HepG2 (cell line): Measurements from ENCODE around the gene GTF2IRD2. TPM values are rescaled to one million over a fixed set of nuclear protein-coding genes. Genes with fewer than 3 reads are reported as not detected.
"Not testable (repeated sequence)": the region's sequence is repeated elsewhere in the genome, so short reads cannot be mapped to it uniquely, and the experiment has no call there.

Source experiments
- ATAC-seq: fragments of 200-7000 bp; cut with Tn5 transposase; 3 replicates; pipeline ENCODE4 v1.9.1; 2020; ENCODE audit warnings: mild to moderate bottlenecking, moderate library complexity
- BruUV-seq: library from RNA; stranded (reverse); fragments of 400-500 nt; replicated peaks from 2 replicates; lab custom pipeline; 2021; lab: Mats Ljungman, UMichigan
- CTCF ChIA-PET: fragments of 300-600 bp; formaldehyde crosslinking; extraction: SDS; loops from one replicate; lab custom pipeline; 2021; ENCODE audit warnings: low total read pairs, inconsistent platforms, low intra/inter-chr PET ratio; lab: Yijun Ruan, JAX
- POLR2A ChIA-PET: fragments of 350-600 bp; sonication (Branson Sonifier 250); formaldehyde crosslinking; loops from one replicate; lab custom pipeline; 2020; ENCODE audit warnings: antibody characterized with exemption, inconsistent platforms; lab: Yijun Ruan, JAX
- DNase-seq: peaks from one replicate; pipeline ENCODE4 v3.0.0-alpha.2; 2015; ENCODE audit warnings: low spot score
- FAIRE-seq: peaks from 3 replicates; lab custom pipeline; 2011; peaks lifted over from hg19 to GRCh38; lab: Jason Lieb, UNC
- H2AFZ ChIP-seq: one replicate; pipeline ENCODE4 v1.6.1; 2011; ENCODE audit warnings: low read length, inconsistent platforms
- H3K27ac ChIP-seq: fragments of 300-600 bp; 3 replicates; pipeline ENCODE4 v1.8.0; 2011; ENCODE audit warnings: mixed run types, mild to moderate bottlenecking, mixed read lengths, low read length, inconsistent platforms; ENCODE audit not compliant: insufficient read depth; ENCODE audit errors: extremely low read length
- H3K27me3 ChIP-seq, 2 experiments: fragments of 200-600 bp in 1 of 2; 2 replicates in 1 of 2; 3 replicates in 1 of 2; pipeline versions ENCODE4 v1.6.0 to v1.8.0; 2011; ENCODE audit warnings: low read length in 2 of 2, mild to moderate bottlenecking in 2 of 2, moderate library complexity in 2 of 2, inconsistent platforms in 1 of 2; ENCODE audit not compliant: insufficient read depth in 2 of 2, control insufficient read depth in 1 of 2
- H3K36me3 ChIP-seq, 2 experiments: fragments of 200-600 bp in 1 of 2; replicated peaks in 1 of 2; 2 replicates in 1 of 2; 3 replicates in 1 of 2; pipeline versions ENCODE4 v1.5.1 to v1.8.0; 2011; ENCODE audit warnings: low read length in 2 of 2, inconsistent platforms in 1 of 2; ENCODE audit not compliant: insufficient read depth in 2 of 2, control insufficient read depth in 1 of 2
- H3K4me1 ChIP-seq: 2 replicates; pipeline ENCODE4 v1.5.1; 2012; ENCODE audit warnings: low read length, inconsistent platforms; ENCODE audit not compliant: insufficient read depth
- H3K4me2 ChIP-seq: 2 replicates; pipeline ENCODE4 v1.6.0; 2011; ENCODE audit warnings: low read depth, low read length, inconsistent platforms
- H3K4me3 ChIP-seq, 3 experiments: fragments of 200-600 bp in 1 of 3; sonication (generic), shearing (Covaris generic) in 1 of 3; replicated peaks in 1 of 3; 2 replicates each; pipeline ENCODE4 v1.5.1; 2011 to 2016; ENCODE audit warnings: low read length in 3 of 3, inconsistent platforms in 2 of 3, low read depth in 2 of 3, mild to moderate bottlenecking in 2 of 3, control low read depth in 1 of 3, mixed read lengths in 1 of 3; ENCODE audit not compliant: insufficient read depth in 1 of 3
- H3K79me2 ChIP-seq: one replicate; pipeline ENCODE4 v1.6.1; 2011; ENCODE audit warnings: low read length, inconsistent platforms; ENCODE audit not compliant: insufficient read depth
- H3K9ac ChIP-seq: 2 replicates; pipeline ENCODE4 v1.6.0; 2011; ENCODE audit warnings: mild to moderate bottlenecking, low read depth, low read length, inconsistent platforms; ENCODE audit not compliant: insufficient read depth
- H3K9me3 ChIP-seq: 2 replicates; pipeline ENCODE4 v1.5.1; 2012; ENCODE audit warnings: mild to moderate bottlenecking, low read length
- H4K20me1 ChIP-seq: 2 replicates; pipeline ENCODE4 v1.6.0; 2011; ENCODE audit warnings: inconsistent platforms, mild to moderate bottlenecking, low read length, moderate library complexity; ENCODE audit not compliant: insufficient read depth
- AGO1 ChIP-seq: fragments of 200-400 bp; formaldehyde crosslinking; IDR thresholded peaks from 2 replicates; pipeline ENCODE4 v1.6.1; 2017; ENCODE audit warnings: mild to moderate bottlenecking, low read depth, low read length, moderate library complexity; ENCODE audit not compliant: poor library complexity, severe bottlenecking
- EP300 ChIP-seq, 3 experiments: sonication (generic) in 1 of 3; formaldehyde crosslinking in 1 of 3; IDR thresholded peaks; 2 replicates each; pipeline versions ENCODE4 v1.5.1 to v1.6.1; 2011 to 2020; ENCODE audit warnings: low read depth in 2 of 3, low read length in 2 of 3, borderline replicate concordance in 1 of 3, improper control_type of control experiment in 1 of 3, mild to moderate bottlenecking in 1 of 3, missing genetic modification reagents in 1 of 3, moderate library complexity in 1 of 3
- ETV5 ChIP-seq: IDR thresholded peaks from 2 replicates; pipeline ENCODE4 v1.6.1; 2018; ENCODE audit warnings: missing biosample characterization, missing genetic modification reagents, inconsistent platforms, borderline replicate concordance
- FOXO1 ChIP-seq: sonication (generic); formaldehyde crosslinking; IDR thresholded peaks from 2 replicates; pipeline ENCODE4 v1.4.0; 2020; ENCODE audit warnings: missing genetic modification reagents
- KAT8 ChIP-seq: IDR thresholded peaks from 2 replicates; pipeline ENCODE4 v1.6.1; 2016; ENCODE audit warnings: missing genetic modification reagents, missing compliant biosample characterization
- KDM6A ChIP-seq: IDR thresholded peaks from 2 replicates; pipeline ENCODE4 v1.6.1; 2016; ENCODE audit warnings: low read depth
- NCOA2 ChIP-seq: sonication (generic); formaldehyde crosslinking; IDR thresholded peaks from 2 replicates; pipeline ENCODE4 v1.8.0; 2022; ENCODE audit warnings: inconsistent platforms
- NR2F6 ChIP-seq, 2 experiments: IDR thresholded peaks; 2 replicates each; pipeline ENCODE4 v1.6.1; 2016; ENCODE audit warnings: antibody characterized with exemption in 1 of 2, mild to moderate bottlenecking in 1 of 2
- RBFOX2 ChIP-seq: fragments of 200-400 bp; formaldehyde crosslinking; IDR thresholded peaks from 2 replicates; pipeline ENCODE4 v1.6.1; 2017; ENCODE audit warnings: low read depth, mild to moderate bottlenecking, low read length
- ZFX ChIP-seq: sonication (generic); formaldehyde crosslinking; IDR thresholded peaks from 2 replicates; pipeline ENCODE4 v1.4.0; 2020; ENCODE audit warnings: mild to moderate bottlenecking, low read depth, missing genetic modification reagents, moderate library complexity
- ZNF629 ChIP-seq: sonication (generic); formaldehyde crosslinking; conservative IDR thresholded peaks from 2 replicates; pipeline ENCODE4 v1.5.0; 2020; ENCODE audit warnings: missing genetic modification reagents
- ZNF768 ChIP-seq: sonication (generic); formaldehyde crosslinking; IDR thresholded peaks from 2 replicates; pipeline ENCODE4 v1.4.0; 2020; ENCODE audit warnings: missing genetic modification reagents
- WGBS: methylation state at CpG from one replicate; pipeline ENCODE4 v1.1.6; 2017; ENCODE audit warnings: low lambda C conversion rate; 5-methylcytosine and 5-hydroxymethylcytosine counted together
- in situ Hi-C: cut with HindIII; loops from 2 replicates; pipeline ENCODE4 v1.10.0; 2017; ENCODE audit warnings: low pct_unique_long_range_greater_than_20kb; ENCODE audit not compliant: extremely low pct_ligation_motif_present
- intact Hi-C: fragments of 100-400 bp; cut with micrococcal nuclease; formaldehyde crosslinking; loops from one replicate; pipeline ENCODE4 v1.10.0; 2022; ENCODE audit not compliant: unreplicated experiment
- polyA plus RNA-seq, 8 experiments: library from polyadenylated mRNA; depleted of rRNA in 3 of 8; stranded (reverse) in 7 of 8; unstranded in 1 of 8; fragments of >200 nt; fragmentation: Illumina TruSeq in 4 of 8; extraction: Trizol in 4 of 8; gene quantifications; 2 replicates each; pipeline versions ENCODE4 v1.2.1 to v1.2.3, GENCODE V29; 2011 to 2016; ENCODE audit warnings: low read depth in 4 of 8, missing spikeins in 1 of 8, mixed read lengths in 1 of 8; ENCODE audit not compliant: insufficient read depth in 1 of 8
- total RNA-seq, 5 experiments: library from RNA; depleted of rRNA; stranded (reverse); fragments of >200 nt; fragmentation: Illumina TruSeq; extraction: Trizol; gene quantifications; 2 replicates each; pipeline ENCODE4 v1.2.3, GENCODE V29; 2016; ENCODE audit warnings: low read depth in 1 of 5
- TF ChIP-seq, protein P1 (sequence below), 2 experiments: IDR thresholded peaks; 2 replicates each; pipeline ENCODE4 v1.6.1; 2011 to 2012; ENCODE audit warnings: low read length in 2 of 2, borderline replicate concordance in 1 of 2, low read depth in 1 of 2, mild to moderate bottlenecking in 1 of 2, moderate library complexity in 1 of 2
- TF ChIP-seq, protein P2 (sequence below): sonication (generic); IDR thresholded peaks from 2 replicates; pipeline ENCODE4 v1.6.1; 2016; ENCODE audit warnings: low read depth, borderline replicate concordance
- TF ChIP-seq, protein P3 (sequence below): sonication (generic); formaldehyde crosslinking; IDR thresholded peaks from 2 replicates; pipeline ENCODE4 v1.4.0; 2020; ENCODE audit warnings: missing genetic modification reagents, borderline replicate concordance

GTF2IRD2 gene
- total and polyA plus RNA-seq, 2 of the 13 experiments (the other 11 are each of a cell fraction or from before 2014, with no cell fraction given), result 6.5 to 11.2 TPM

DNA sequence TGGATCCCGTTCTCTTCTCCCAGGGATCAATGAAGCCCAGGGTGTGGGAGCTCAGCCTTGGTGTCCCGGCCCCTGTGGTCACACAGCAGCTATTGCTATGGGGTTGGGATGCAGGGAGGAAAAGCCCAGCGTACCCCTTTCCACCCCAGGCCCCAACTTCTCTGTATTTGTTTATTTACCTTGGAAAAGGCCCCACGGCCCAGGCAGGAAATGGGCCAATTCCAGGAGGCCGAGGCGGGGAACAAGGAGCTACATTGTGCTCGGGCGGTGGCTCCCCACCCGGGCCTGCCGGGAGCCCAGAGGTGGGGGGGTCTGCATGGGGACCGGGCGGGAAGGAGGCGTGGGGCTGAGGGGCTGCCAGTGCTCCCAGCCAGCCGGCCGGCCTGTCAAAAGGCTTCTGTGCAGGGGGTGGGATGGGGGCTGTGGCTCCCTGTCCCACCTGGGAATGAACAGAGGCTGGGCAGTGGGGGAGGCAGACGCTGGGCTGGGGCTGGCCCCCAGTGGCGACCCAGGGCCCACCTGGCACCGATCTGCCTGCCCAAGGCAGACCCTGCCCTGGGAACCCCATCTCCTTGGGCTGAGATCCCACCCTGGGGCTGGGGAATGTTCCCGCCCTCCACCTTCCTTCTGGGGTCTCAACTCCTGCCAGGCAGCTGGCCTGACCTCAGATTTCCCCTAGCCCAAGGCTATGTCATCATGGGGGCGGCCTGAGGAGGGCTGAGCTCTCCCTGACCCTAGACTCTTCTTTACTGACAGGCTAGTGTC lies 23.5 kb upstream of the GTF2IRD2 start:
- H3K27me3 ChIP-seq; H2AFZ ChIP-seq; CTCF ChIA-PET; H3K4me1 ChIP-seq; H3K9me3 ChIP-seq; H4K20me1 ChIP-seq; H3K79me2 ChIP-seq; BruUV-seq; FAIRE-seq; POLR2A ChIA-PET; H3K36me3 ChIP-seq; in situ Hi-C loops; intact Hi-C loops; TF ChIP-seq NR2F6 (IDR thresholded peaks at IDR 0.05): not testable (repeated sequence)
- Histone ChIP-seq H3K4me2 (peak overlapping the region; percentile 49), H3K9ac (peak overlapping the region; percentile 34), H3K4me3 (peak overlapping the region in 1 of 3 experiments; percentile 44; a peak in 2 of 6 replicates), H3K27ac (peak overlapping the region; percentile 48)
- DNase-seq (peak; percentile 67), ATAC-seq (peak; percentile 90)
- WGBS, result 0% methylated on average over 1 of the region's 20 CpGs
- TF ChIP-seq NCOA2 (CRISPR knock-in tag) (peak; percentile 38; the same call in 1 of the 2 replicates), AGO1 (peak; percentile 29), ZNF629 (CRISPR knock-in tag) (0 out of 2 replicates have a peak, but pooled peaks have one; percentile 33), ZNF768 (CRISPR knock-in tag) (peak; percentile 93), KAT8 (0 out of 2 replicates have a peak, but pooled peaks have one; percentile 30), EP300 (IDR thresholded peaks at IDR 0.05; ENCODE audit: low read depth in 2 of 2, low read length in 2 of 2) (peak in 1 of 2 experiments; percentile 41; a peak in 1 of 4 replicates), EP300 (CRISPR knock-in tag; IDR thresholded peaks at IDR 0.05; ENCODE audit: borderline replicate concordance) (peak; percentile 57; the same call in 1 of the 2 replicates), RBFOX2 (0 out of 2 replicates have a peak, but pooled peaks have one; percentile 24), ETV5 (CRISPR knock-in tag) (peak; percentile 71), NR2F6 (CRISPR knock-in tag; IDR thresholded peaks at IDR 0.05) (peak; percentile 40; the same call in 1 of the 2 replicates), FOXO1 (peak; percentile 54; the same call in 1 of the 2 replicates), KDM6A (CRISPR knock-in tag) (peak; percentile 23; the same call in 1 of the 2 replicates), ZFX (CRISPR knock-in tag) (peak; percentile 39; the same call in 1 of the 2 replicates)
- TF ChIP-seq, protein P1, sequence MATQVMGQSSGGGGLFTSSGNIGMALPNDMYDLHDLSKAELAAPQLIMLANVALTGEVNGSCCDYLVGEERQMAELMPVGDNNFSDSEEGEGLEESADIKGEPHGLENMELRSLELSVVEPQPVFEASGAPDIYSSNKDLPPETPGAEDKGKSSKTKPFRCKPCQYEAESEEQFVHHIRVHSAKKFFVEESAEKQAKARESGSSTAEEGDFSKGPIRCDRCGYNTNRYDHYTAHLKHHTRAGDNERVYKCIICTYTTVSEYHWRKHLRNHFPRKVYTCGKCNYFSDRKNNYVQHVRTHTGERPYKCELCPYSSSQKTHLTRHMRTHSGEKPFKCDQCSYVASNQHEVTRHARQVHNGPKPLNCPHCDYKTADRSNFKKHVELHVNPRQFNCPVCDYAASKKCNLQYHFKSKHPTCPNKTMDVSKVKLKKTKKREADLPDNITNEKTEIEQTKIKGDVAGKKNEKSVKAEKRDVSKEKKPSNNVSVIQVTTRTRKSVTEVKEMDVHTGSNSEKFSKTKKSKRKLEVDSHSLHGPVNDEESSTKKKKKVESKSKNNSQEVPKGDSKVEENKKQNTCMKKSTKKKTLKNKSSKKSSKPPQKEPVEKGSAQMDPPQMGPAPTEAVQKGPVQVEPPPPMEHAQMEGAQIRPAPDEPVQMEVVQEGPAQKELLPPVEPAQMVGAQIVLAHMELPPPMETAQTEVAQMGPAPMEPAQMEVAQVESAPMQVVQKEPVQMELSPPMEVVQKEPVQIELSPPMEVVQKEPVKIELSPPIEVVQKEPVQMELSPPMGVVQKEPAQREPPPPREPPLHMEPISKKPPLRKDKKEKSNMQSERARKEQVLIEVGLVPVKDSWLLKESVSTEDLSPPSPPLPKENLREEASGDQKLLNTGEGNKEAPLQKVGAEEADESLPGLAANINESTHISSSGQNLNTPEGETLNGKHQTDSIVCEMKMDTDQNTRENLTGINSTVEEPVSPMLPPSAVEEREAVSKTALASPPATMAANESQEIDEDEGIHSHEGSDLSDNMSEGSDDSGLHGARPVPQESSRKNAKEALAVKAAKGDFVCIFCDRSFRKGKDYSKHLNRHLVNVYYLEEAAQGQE (IDR thresholded peaks at IDR 0.05; ENCODE audit: borderline replicate concordance in 1 of 2, low read depth in 1 of 2, low read length in 2 of 2), result 0 out of 4 replicates have a peak, but pooled peaks of 1 of the 2 experiments have one; percentile 10
- TF ChIP-seq, protein P2, sequence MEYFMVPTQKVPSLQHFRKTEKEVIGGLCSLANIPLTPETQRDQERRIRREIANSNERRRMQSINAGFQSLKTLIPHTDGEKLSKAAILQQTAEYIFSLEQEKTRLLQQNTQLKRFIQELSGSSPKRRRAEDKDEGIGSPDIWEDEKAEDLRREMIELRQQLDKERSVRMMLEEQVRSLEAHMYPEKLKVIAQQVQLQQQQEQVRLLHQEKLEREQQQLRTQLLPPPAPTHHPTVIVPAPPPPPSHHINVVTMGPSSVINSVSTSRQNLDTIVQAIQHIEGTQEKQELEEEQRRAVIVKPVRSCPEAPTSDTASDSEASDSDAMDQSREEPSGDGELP, result 0 out of 2 replicates have a peak, but pooled peaks have one; percentile 14
- TF ChIP-seq, protein P3, sequence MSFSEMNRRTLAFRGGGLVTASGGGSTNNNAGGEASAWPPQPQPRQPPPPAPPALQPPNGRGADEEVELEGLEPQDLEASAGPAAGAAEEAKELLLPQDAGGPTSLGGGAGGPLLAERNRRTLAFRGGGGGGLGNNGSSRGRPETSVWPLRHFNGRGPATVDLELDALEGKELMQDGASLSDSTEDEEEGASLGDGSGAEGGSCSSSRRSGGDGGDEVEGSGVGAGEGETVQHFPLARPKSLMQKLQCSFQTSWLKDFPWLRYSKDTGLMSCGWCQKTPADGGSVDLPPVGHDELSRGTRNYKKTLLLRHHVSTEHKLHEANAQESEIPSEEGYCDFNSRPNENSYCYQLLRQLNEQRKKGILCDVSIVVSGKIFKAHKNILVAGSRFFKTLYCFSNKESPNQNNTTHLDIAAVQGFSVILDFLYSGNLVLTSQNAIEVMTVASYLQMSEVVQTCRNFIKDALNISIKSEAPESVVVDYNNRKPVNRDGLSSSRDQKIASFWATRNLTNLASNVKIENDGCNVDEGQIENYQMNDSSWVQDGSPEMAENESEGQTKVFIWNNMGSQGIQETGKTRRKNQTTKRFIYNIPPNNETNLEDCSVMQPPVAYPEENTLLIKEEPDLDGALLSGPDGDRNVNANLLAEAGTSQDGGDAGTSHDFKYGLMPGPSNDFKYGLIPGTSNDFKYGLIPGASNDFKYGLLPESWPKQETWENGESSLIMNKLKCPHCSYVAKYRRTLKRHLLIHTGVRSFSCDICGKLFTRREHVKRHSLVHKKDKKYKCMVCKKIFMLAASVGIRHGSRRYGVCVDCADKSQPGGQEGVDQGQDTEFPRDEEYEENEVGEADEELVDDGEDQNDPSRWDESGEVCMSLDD (CRISPR knock-in tag), result peak; percentile 96
